ENCODE results near the gene IFI16.
"Not testable (repeated sequence)": the region's sequence is repeated elsewhere in the genome, so short reads cannot be mapped to it uniquely, and the experiment has no call there.

The IFI16 gene

DNA sequence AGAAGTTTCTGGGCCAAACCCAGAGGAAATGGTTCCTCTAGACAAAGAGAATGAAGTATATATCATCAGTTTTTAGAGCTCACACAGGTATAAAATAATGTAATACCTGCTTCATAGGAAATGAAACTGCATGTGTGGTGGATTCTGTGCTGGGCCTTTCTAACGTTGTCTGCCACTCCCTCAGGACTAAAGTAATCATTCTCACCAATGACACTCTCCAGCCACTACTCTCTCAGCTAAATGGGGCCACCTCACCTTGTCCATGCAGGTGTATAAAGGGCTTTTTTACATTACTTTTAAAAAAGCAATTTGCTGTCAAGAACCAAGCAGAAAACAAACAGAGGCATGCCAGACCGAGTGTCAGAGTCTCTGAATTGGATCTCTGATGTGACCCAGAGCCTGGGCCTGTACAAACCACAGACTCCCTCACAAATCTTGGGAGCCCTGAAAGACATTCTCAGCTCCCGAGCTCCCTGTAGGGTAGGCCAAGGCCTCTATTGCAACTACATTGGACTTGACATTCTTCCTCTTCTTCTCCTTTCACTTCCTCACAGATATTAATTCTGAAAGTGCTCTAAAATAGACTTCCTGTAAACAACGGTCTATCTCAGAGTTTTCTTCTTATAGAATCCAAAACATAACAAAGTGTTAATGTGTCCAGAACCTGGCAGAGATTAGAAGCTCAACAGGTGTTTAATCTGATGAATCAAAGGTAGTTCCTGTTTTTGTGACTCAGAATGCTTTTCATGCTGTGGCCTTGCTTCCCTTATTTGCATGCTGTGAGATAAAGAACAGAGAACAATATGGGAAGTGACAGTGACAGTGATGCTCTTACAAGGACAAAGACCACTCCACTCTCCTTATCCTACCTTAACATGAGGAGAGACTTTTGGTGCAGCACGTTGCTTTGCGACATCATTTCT is 58.3 kb downstream of the IFI16 start:
- no peak for DNase-seq

DNA sequence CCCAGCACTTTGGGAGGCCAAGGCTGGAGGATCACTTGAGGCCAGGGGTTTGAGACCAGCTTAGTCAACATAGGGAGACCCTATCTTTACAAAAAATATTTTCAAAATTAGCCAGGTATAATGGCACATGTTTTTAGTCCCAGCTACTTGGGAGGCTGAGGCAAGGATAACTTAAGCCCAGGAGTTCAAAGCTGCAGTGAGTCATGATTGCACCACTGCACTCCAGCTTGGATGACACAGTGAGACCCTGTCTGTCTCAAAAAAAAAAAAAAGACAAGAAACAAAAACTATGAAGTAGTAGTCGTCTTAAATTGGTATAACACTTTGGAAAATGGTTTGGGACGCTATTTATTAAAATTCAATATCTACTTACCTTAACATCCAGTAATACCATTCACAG is 59.2 kb downstream of the IFI16 start:
- DNase-seq, result no peak

- DNase-seq, result peak in 1 of 2 experiments; percentile 63
These were observed 62.4 kb downstream of the IFI16 start for GRCh38 chr1:159071970-159072582.

DNA sequence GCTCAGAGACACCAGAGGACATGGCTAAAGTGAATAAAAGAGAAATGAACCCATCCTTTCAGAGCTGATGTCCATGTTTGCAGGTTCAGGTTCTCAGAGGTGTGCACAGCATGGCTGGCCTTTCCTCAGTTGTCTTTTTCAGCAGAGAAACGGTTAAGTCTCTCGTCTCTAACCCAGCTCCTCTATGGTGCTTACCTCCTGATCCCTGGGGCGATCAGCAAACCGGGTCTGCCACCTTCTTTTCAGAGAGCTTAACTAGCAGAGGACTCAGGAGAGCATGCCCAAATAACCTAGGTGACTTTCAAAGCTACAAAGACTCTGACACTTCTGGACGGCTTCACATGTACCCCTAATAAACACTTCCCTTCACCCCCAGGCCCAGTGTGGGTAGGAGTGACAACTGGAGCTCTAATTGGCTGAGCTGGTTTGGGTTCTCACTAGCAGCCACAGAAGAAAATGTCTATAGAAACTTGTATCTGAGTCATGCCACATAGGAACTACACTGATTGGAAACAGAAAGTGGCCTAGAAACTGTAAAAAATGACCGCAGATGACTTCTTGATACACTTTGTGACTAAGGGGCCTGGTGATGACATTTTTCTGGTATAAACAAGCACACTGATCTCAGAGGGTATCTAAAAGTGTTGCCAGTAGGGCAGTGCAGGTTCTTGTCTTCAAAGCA is 66.9 kb downstream of the IFI16 start, which contains the start of gene AIM2:
Gene AIM2 (minus strand): TSS at position 329 of the 682 bp plus-strand sequence. CDS start 3,267 bp downstream, outside the sequence.
- no peak for DNase-seq

DNA sequence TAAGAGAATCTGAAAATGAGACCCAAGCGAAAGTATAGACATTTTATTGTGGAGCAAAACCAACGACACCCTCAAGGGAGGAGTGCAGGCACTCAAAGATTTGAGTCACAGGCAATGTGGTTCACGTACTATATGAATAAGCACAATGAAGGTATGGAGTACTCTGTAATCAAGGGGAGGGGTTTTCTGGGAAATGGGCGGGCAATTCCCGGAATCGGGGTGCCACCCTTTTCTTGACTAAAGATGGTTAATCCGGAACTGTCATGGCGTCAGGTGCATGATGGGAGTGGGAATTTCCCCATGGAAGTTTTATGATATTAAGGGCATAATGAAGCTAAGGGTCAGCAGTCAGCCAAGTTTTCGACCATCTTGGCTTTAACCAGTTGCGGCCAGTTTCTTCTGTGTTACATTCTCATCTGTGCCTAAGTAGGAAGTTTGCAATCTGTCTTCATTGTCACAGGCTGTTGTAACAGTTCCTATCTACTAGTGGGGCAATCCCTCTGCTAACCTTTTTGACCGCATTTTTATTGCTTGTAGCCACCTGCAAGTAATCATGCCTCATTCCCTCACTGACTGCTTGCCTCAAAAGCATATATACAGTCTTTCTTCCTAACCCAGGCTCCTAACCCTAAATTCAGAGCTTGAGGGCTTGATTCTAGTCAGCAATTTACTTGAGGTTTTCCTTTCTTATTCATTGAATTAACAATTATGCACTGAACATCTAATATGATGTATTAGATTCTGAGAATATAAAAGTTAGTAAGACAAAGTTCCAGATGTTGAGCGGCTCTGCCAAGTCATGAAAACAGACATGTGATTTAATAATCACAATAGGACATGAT is 67.6 kb downstream of the IFI16 start:
- no peak for DNase-seq

- DNase-seq, result no peak
These were observed 69.8 kb downstream of the IFI16 start for GRCh38 chr1:159079525-159079924.

DNA sequence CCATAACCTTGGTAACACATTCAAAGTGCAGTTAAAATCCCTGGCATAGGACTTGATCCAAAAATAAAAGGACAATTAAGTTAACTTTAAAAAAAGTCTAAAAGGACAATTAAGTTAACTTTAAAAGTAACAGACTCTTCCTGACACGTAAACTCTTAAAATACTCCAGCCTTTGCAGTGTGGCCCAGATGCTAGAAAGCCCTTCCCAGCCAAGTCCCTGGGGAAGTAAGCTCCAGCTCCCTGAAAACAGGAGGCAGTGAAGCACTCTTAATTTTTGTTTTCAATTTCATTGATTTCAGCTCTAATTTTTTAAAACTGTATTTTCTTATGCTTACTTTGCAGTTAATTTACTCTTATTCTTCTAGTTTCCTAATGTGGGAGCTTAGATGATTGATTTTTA is 71.9 kb downstream of the IFI16 start:
- no peak for DNase-seq

- no peak for DNase-seq
These were observed 73.3 kb downstream of the IFI16 start for GRCh38 chr1:159083013-159083412.

GRCh38 chr1:159084152-159084551 is 74.4 kb downstream of the IFI16 start:
- DNase-seq, result no peak

- no peak for DNase-seq
These were observed 75.2 kb downstream of the IFI16 start for GRCh38 chr1:159084867-159085266.

- DNase-seq, result peak in 1 of 2 experiments; percentile 23
These were observed 78.3 kb downstream of the IFI16 start for GRCh38 chr1:159088050-159088449.

DNA sequence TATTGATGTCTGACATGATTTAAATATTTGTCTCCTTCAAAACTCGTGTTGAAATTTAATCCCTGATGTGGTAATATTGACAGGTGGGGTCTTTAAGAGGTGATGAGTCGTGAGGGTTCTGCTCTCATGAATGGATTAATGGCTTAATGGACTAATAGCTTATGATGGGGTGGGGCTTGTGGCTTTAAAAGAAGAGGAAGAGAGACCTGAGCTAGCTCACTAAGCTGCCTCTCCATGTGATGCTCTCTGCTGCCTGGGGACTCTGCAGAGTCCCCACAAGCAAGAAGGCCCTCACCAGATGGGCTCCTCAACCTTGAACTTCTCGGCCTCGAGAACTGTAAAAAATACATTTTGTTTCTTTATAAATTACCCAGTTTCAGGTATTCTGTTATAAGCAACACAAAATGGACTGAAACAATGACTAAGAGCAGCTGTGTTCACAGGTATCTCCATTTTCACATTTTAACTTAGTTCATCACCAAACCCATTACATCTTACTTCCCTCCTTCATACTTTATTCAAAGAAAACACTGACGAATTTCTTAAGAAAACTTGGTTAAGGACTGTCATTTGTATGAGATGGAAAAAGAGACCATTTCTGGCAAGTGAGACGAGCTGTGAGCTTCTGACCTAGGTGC is 79.0 kb downstream of the IFI16 start:
- no peak for DNase-seq

GRCh38 chr1:159089184-159089791 is 79.6 kb downstream of the IFI16 start:
- no peak for DNase-seq

DNA sequence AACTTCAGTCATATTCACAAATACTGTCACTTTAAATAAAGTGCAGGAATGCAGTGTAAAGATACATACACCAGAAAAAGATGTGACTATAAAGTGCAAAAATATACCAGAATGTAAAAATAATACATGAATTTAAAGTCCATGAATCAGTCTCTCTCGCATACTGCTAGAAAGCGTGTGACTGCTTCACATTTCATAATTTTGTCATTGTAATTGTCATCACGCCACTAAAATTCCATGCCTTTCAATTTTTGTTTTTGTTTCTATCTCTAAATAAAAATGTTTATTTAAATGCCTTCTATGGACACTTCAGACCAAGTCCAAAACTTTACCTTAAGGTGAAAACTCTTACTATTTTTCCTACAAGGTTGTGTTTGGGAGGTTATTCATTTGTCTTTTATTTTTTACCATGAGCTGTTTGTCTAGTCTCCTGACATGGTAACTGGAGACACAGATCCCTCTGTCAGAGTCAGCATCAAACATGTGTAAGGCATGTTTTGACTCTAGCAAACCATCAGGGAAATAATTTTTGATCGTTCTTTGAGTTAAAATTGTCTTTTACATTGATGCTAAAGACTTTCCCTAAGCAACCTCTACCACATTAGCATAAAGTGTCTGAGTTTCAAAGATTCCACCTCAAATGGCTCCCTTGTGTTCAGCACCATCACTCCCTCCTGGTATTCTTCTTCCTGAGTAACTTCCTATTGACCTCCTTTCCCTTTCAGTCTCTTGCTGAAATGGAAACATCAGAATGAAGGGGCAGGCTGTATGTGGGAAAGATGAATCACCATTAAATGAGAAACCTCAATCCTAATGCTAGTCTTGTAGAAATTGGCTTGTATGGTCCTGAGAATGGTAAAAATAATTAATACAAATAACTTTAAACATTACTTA is 80.8 kb downstream of the IFI16 start:
- DNase-seq, result no peak

DNA sequence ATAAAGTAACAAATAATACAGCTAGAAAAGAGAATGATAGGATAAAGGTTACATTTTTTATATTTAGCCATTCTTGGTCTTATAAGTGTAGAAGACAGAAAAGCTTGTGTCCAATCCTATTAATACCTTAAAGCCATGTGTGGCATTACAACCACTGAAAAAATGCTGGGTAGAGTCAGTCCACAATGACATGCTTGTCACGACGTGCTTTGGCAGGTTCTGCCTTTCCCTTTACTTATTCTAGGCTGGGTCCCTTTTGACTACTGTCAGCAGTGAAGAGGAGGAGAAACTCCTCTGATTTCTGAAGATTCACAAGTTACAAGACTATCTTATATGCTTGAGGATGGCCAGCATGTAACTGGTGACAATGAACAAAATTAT is 81.5 kb downstream of the IFI16 start:
- DNase-seq, result no peak

GRCh38 chr1:159091607-159092031 is 81.9 kb downstream of the IFI16 start:
- peak in 1 of 2 experiments; percentile 48 for DNase-seq

DNA sequence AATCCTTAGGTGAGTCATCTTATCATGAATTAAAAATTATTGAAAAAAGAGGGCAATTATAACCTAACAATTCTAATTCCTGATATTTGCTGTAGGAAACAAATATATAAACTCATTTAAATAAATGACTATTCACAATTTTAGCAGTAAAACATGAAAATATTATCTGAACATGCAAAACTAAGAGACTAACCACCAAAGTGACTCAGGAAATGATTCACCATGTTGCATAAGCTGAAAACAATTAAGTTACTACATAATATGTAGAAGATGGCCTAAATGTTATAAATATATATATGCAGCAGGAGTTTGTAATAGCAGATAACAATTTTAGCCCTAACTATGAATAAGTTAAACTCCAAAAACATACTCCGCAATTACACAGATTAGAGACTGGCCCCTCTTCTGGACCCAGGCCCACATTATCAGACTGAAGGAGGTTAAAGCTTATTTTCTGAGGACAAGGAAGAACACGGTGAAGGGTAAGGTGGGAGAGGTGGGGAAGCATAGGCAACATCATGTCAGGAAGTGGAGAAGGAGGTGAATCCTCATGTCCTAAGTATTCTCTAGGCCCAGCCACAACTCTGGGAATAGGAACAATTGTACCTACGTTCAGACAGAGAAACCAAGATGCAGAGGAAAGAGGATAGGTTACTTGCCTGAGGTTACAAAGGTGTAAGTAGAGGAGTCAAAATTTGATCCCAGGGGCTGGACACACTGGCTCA is 82.5 kb downstream of the IFI16 start:
- DNase-seq, result peak in 1 of 2 experiments; percentile 48

- DNase-seq, result no peak
These were observed 88.9 kb downstream of the IFI16 start for GRCh38 chr1:159098596-159098995.

- DNase-seq, result no peak
These were observed 90.9 kb downstream of the IFI16 start for GRCh38 chr1:159100589-159100988.

DNA sequence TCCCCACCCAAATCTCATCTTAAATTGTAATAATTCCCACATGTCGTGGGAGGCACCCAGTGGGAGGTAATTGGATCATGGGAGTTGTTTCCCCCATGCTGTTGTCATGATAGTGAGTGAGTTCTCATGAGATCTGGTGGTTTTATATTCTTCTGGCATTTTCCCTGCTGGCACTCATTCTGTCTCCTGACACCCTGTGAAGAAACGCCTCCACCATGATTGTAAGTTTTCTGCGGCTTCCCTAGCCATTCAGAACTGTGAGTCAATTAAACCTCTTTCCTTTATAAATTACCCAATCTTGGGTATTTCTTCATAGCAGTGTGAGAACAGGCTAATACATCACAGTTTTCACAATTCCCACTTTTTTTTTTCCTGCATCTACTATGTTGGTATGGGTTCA is 93.3 kb downstream of the IFI16 start:
- DNase-seq, result not testable (repeated sequence)
